Keratinocyte (primary cell): ENCODE measurements around the gene RALY. TPM values are rescaled to one million over a fixed set of nuclear protein-coding genes. Genes with fewer than 3 reads are reported as not detected.

Experiments
- DNase-seq: peaks from one replicate; pipeline ENCODE4 v3.0.0-alpha.2; 2011; ENCODE audit warnings: low read depth, missing footprints, low spot score
- FAIRE-seq: peaks from 2 replicates; lab custom pipeline; 2011; peaks lifted over from hg19 to GRCh38; lab: Jason Lieb, UNC
- H2AFZ ChIP-seq: 2 replicates; pipeline ENCODE4 v1.6.0; 2012; ENCODE audit warnings: low read length, control low read depth, inconsistent platforms; ENCODE audit not compliant: control insufficient read depth
- H3K27ac ChIP-seq: 2 replicates; pipeline ENCODE4 v1.5.1; 2011; ENCODE audit warnings: low read length; ENCODE audit not compliant: control insufficient read depth, insufficient read depth
- H3K27me3 ChIP-seq: 3 replicates; pipeline ENCODE4 v1.6.0; 2011; ENCODE audit warnings: low read length; ENCODE audit not compliant: control insufficient read depth, insufficient read depth; ENCODE audit errors: extremely low read depth
- H3K36me3 ChIP-seq, 2 experiments: 2 replicates in 1 of 2; 3 replicates in 1 of 2; pipeline ENCODE4 v1.5.1; 2011; ENCODE audit warnings: low read length in 2 of 2, mild to moderate bottlenecking in 1 of 2; ENCODE audit not compliant: control insufficient read depth in 2 of 2, insufficient read depth in 2 of 2; ENCODE audit errors: extremely low read depth in 1 of 2
- H3K4me1 ChIP-seq: 3 replicates; pipeline ENCODE4 v1.5.1; 2011; ENCODE audit warnings: low read length; ENCODE audit not compliant: control insufficient read depth, insufficient read depth; ENCODE audit errors: extremely low read depth
- H3K4me2 ChIP-seq: 3 replicates; pipeline ENCODE4 v1.6.0; 2011; ENCODE audit warnings: low read depth, low read length; ENCODE audit not compliant: control insufficient read depth, insufficient read depth; ENCODE audit errors: extremely low read depth
- H3K4me3 ChIP-seq, 3 experiments: fragments of 200-600 bp in 1 of 3; sonication (generic) in 1 of 3; 2 replicates in 2 of 3; 3 replicates in 1 of 3; pipeline ENCODE4 v1.5.1; 2011 to 2016; ENCODE audit warnings: low read length in 3 of 3, mild to moderate bottlenecking in 3 of 3, control low read depth in 2 of 3, inconsistent platforms in 1 of 3, low read depth in 1 of 3, mixed read lengths in 1 of 3, mixed run types in 1 of 3, moderate library complexity in 1 of 3; ENCODE audit not compliant: control insufficient read depth in 2 of 3, insufficient read depth in 2 of 3; ENCODE audit errors: extremely low read depth in 1 of 3
- H3K79me2 ChIP-seq: 2 replicates; pipeline ENCODE4 v1.6.0; 2012; ENCODE audit warnings: low read length; ENCODE audit not compliant: control insufficient read depth, insufficient read depth
- H3K9ac ChIP-seq: 3 replicates; pipeline ENCODE4 v1.6.0; 2011; ENCODE audit warnings: low read length; ENCODE audit not compliant: control insufficient read depth, insufficient read depth; ENCODE audit errors: extremely low read depth
- H3K9me1 ChIP-seq: 3 replicates; pipeline ENCODE4 v1.6.0; 2011; ENCODE audit warnings: low read length; ENCODE audit not compliant: control insufficient read depth, insufficient read depth; ENCODE audit errors: extremely low read depth
- H3K9me3 ChIP-seq: 2 replicates; pipeline ENCODE4 v1.5.1; 2012; ENCODE audit warnings: low read depth, low read length; ENCODE audit not compliant: control insufficient read depth
- H4K20me1 ChIP-seq: 3 replicates; pipeline ENCODE4 v1.6.0; 2011; ENCODE audit warnings: low read length; ENCODE audit not compliant: control insufficient read depth, insufficient read depth; ENCODE audit errors: extremely low read depth
- EZH2 ChIP-seq: IDR thresholded peaks from one replicate; pipeline ENCODE4 v1.6.1; 2012; ENCODE audit warnings: inconsistent platforms, mild to moderate bottlenecking, low read length, moderate library complexity
- dilution Hi-C: fragments of 300-500 bp; cut with MboI; formaldehyde crosslinking; loops from one replicate; pipeline ENCODE4 v1.7.0; 2020; ENCODE audit warnings: low sequenced_read_pairs; ENCODE audit not compliant: extremely low pct_ligation_motif_present
- polyA plus RNA-seq, 5 experiments: library from polyadenylated mRNA; depleted of rRNA in 3 of 5; stranded (reverse) in 3 of 5; stranded (forward) in 1 of 5; unstranded in 1 of 5; fragments of >200 nt; gene quantifications; 1 replicate in 1 of 5; 2 replicates in 3 of 5; 3 replicates in 1 of 5; pipeline versions ENCODE4 v1.2.1 to v1.2.3, GENCODE V29; 2011 to 2012; ENCODE audit warnings: missing spikeins in 2 of 5, low read depth in 1 of 5, low replicate concordance in 1 of 5
- TF ChIP-seq, protein P1 (sequence below), 3 experiments: IDR thresholded peaks in 1 of 3; conservative IDR thresholded peaks in 1 of 3; optimal IDR thresholded peaks in 1 of 3; 2 replicates in 2 of 3; 3 replicates in 1 of 3; pipeline versions ENCODE3 to v1.5.1; 2011; ENCODE audit warnings: low read length in 3 of 3, mild to moderate bottlenecking in 3 of 3, moderate library complexity in 2 of 3, control low read depth in 1 of 3, inconsistent platforms in 1 of 3; ENCODE audit not compliant: insufficient read depth in 2 of 3; ENCODE audit errors: extremely low read depth in 1 of 3

The RALY gene
- polyA plus RNA-seq, 1 donor (not counting 4 experiments of a cell fraction or from before 2014, with no cell fraction given), result 118 TPM

DNA sequence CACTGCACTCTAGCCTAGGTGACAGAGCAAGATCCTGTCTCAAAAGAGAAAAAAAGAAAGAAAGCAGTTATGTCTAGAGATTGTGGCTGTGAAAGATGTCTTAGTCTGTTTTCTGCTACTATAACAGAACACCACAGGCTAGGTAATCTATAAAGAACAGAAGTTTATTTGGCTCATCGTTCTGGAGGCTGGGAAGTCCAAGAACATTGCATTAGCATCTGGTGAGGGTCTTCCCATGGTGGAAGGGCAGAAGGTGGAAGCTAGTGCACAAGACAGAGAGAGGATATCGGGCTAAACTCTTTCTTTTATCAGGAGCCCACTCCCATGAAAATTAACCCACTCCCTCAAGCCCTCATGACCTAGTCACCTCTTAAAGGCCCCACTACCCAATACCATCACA, 16.2 kb upstream of the RALY start:
- Histone ChIP-seq H3K4me3 (no peak overlapping the region), H3K27ac (no peak overlapping the region), H3K4me1 (no peaks in the 10 kb centered on the region), H2AFZ (no peak overlapping the region), H3K4me2 (no peak overlapping the region), H3K36me3 (no peaks in the 10 kb centered on the region), H3K9me1 (no peaks in the 10 kb centered on the region), H3K79me2 (no peaks in the 10 kb centered on the region), H4K20me1 (no peaks in the 10 kb centered on the region), H3K27me3 (peaks cover 8% of the 10 kb centered on the region), H3K9ac (no peak overlapping the region), H3K9me3 (no peaks in the 10 kb centered on the region)
- DNase-seq, result no peak
- no peak for TF ChIP-seq EZH2
- TF ChIP-seq, protein P1, sequence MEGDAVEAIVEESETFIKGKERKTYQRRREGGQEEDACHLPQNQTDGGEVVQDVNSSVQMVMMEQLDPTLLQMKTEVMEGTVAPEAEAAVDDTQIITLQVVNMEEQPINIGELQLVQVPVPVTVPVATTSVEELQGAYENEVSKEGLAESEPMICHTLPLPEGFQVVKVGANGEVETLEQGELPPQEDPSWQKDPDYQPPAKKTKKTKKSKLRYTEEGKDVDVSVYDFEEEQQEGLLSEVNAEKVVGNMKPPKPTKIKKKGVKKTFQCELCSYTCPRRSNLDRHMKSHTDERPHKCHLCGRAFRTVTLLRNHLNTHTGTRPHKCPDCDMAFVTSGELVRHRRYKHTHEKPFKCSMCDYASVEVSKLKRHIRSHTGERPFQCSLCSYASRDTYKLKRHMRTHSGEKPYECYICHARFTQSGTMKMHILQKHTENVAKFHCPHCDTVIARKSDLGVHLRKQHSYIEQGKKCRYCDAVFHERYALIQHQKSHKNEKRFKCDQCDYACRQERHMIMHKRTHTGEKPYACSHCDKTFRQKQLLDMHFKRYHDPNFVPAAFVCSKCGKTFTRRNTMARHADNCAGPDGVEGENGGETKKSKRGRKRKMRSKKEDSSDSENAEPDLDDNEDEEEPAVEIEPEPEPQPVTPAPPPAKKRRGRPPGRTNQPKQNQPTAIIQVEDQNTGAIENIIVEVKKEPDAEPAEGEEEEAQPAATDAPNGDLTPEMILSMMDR (optimal IDR thresholded peaks at IDR 0.05 in 1 of 3, IDR thresholded peaks at IDR 0.05 in 1 of 3, conservative IDR thresholded peaks at IDR 0.05 in 1 of 3; ENCODE audit: extremely low read depth in 1 of 3, insufficient read depth in 2 of 3, low read length in 3 of 3), result no peak
- FAIRE-seq, result no peak
- dilution Hi-C loops, result no loop called here

DNA sequence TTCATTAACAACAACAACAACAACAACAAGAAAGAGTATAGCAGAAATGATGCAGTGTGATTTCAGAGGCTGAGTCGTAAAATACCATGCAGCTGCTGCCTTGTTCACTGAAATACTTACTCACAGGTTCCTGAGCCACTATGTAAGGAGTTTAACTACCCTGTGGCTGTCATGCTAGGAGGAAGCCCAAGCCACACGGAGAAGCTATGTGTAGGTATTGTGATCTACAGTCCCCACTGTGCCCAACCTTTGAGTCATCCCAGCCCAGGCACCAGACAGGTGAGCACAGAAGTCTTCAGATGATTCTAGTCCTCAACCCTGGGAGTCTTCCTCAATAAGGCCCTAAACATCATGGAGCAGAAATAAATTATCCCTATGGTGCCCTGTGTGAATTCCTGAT, 14.6 kb upstream of the RALY start:
- Histone ChIP-seq H3K4me2 (no peak overlapping the region), H3K9ac (no peak overlapping the region), H3K4me3 (no peak overlapping the region), H3K4me1 (no peaks in the 10 kb centered on the region), H3K79me2 (no peaks in the 10 kb centered on the region), H3K9me1 (no peaks in the 10 kb centered on the region), H3K9me3 (no peaks in the 10 kb centered on the region), H3K27ac (no peak overlapping the region), H4K20me1 (no peaks in the 10 kb centered on the region), H3K27me3 (peaks cover 8% of the 10 kb centered on the region), H2AFZ (no peak overlapping the region), H3K36me3 (no peaks in the 10 kb centered on the region)
- dilution Hi-C loops, result no loop called here
- FAIRE-seq (no peak), DNase-seq (no peak)
- TF ChIP-seq, protein P1 (optimal IDR thresholded peaks at IDR 0.05 in 1 of 3, IDR thresholded peaks at IDR 0.05 in 1 of 3, conservative IDR thresholded peaks at IDR 0.05 in 1 of 3; ENCODE audit: extremely low read depth in 1 of 3, insufficient read depth in 2 of 3, low read length in 3 of 3), result no peak
- TF ChIP-seq EZH2, result no peak
